Renal pelvis (tissue), 4 donors: ENCODE measurements around the gene THSD7B. TPM values are rescaled to one million over a fixed set of nuclear protein-coding genes. Genes with fewer than 3 reads are reported as not detected.
"Not testable (repeated sequence)": the region's sequence is repeated elsewhere in the genome, so short reads cannot be mapped to it uniquely, and the experiment has no call there.

Experiments
- DNase-seq: peaks from one replicate; pipeline ENCODE4 v3.0.0-alpha.2; 2013
- polyA plus RNA-seq, 3 donors: library from polyadenylated mRNA; unstranded; fragments of 120-200 nt; gene quantifications; one replicate each; pipeline ENCODE4 v1.2.1, GENCODE V29; 2013; ENCODE audit not compliant: insufficient read length in 3 of 3

THSD7B gene
- polyA plus RNA-seq, 3 donors, result 2.4 to 5.0 (median 4.3) TPM

DNA sequence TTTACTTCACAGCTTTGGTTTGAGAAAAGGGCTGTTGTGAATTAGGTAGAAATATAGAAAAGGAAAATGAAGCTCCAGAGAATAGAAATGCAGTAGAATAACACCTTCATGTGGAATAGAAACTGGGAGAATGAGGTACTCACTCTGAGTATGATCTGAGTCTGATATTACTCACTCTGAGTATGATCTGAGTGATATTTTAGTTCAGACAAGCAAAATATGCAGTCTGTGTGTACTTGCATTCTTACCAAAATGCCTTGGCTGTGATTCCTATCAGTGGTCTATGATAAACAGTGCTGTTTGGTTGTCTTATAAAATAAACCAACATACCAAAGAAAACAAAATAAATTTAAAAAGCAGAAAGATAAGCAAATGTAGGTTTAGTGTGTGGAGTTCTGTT, 487.6 kb downstream of the THSD7B start:
- DNase-seq, result no peak

DNA sequence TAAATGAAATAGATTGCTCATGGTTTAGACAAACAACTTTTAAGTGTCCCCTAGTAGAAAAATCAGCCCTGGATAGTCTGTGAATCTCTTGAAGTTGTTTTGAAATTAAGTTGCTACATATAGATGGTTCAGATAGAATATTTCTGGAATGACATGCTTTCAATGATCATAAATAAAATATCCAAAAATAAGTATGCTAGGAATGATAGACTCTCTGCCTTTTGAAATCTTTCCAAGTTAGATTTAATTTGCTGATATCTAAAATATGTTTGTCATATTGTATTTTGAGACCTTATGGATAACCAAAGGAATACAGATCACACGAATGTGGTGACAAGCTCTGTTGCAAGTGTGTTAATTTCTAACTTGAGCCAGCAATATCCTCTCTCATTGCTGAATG, 488.7 kb downstream of the THSD7B start:
- no peak for DNase-seq

DNA sequence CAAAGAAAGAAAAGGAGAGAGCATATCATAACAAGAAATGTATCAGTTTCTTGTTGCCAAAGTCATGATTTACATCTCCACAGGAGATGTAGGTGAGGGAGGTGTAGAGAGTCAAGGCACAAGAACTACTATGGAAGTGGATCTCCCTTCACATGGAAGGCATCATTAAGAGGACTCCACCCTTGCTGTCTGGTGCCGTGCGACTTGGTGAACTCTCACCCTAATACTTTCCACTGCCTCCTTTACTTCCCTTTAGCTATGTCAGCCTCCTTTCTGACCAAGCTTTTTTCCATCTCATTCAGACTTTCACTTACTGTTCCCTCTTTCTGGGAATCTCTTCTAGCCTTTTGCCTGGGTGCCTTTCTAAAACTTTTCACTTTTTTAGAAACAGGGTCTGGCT, 490.0 kb downstream of the THSD7B start:
- no peak for DNase-seq

DNA sequence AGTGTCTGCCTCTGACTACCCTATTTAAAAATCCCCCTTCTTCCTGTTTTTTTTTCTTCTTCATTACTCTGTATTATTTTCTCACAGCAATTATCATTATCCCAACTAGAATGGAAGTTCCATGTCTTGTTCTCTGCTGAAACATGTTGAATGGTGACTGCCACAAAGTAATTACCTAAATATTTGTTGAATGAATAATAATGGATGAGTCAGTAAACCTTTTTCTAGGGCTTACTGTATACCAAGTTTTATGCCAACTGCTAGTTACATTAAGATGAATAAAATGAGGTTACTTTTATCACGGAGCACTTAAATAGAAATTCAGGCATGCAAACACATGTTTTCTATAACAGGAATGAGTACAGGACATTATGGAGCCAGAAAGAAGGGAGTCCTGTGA, 490.6 kb downstream of the THSD7B start:
- DNase-seq, result no peak

DNA sequence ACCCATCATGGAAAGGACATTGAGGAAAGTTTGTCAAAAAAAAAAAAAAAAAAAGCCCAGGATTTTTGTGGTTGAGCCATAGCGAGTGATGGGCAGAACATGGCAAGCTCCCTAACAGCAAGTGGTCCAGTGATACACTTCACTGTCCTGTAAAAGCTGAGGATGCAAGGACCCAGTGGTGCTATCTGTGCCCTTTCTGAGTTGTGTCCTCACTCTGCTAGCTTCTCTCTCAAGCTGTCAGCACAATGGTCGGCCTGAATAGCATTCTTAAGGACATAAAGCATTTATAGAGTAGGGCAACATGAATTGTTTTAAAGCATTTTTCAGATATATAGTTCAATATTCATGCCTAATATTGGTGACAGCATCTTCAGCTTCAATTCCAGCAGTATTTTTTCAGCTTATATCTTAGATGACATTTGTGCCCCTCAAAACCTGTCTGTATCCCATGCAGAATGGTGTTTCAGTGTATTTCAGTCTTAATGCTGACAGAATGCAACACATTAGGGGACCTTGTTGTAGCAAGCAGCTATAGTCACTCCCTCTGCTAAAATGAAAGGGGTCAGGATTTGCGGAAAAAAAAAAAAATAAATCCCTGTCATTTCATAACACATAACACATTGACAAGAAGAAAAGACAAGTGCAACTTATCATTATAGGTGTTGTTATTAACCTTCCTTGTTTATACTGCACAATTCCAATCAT, 496.7 kb downstream of the THSD7B start:
- no peak for DNase-seq

DNA sequence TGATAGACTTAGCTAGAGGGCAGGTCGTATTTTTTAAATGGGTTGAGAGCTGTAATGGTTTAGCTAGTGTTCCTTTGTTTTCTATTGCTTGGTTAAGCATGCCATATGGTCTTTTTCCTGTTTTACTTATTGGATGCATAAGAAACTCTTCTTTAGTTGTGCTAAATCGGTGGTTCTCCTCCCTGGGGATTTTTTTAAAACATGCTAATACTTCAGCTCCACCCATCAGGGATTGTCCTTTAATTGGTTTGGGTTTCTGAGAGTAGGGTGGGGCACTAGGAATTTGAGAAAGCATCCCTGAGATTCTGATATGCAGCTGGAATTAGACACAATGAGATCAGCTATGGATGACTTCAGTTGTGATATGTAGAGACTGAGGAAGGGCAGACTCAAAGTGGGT, 497.2 kb downstream of the THSD7B start:
- DNase-seq, result no peak

DNA sequence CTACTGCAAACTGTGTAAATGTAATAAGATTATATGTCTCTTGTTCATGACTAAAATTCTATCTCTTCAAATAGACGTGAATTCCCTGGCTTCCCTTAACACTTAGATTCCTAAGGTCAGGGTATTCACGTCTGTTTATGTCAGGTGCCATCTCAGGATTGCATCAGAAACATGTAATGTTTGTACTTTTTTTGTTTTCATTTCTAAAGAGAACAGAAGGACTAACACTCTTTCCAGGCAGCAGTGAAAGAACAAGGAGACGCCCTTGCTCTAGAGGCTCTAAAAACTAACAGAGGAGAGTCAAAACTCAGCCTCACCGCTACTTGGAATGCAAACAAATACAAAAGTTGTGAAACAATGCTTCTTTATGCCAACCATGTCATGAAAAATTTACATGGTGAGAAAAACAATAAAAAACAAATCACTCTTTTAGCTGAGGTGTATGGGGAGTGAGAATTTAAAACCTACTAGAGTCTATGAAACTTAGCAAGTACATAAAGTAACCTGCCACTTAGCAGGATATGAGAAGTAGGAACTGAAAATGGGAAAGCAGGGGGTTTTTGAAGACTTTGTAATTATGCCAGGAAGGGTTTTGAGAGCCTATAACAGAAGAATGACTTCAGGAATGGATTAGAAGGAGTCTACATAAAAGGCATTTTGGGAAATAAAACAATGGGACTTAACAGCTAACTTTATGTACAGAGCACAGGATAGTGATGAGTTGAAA, 522.7 kb downstream of the THSD7B start:
- DNase-seq, result no peak

DNA sequence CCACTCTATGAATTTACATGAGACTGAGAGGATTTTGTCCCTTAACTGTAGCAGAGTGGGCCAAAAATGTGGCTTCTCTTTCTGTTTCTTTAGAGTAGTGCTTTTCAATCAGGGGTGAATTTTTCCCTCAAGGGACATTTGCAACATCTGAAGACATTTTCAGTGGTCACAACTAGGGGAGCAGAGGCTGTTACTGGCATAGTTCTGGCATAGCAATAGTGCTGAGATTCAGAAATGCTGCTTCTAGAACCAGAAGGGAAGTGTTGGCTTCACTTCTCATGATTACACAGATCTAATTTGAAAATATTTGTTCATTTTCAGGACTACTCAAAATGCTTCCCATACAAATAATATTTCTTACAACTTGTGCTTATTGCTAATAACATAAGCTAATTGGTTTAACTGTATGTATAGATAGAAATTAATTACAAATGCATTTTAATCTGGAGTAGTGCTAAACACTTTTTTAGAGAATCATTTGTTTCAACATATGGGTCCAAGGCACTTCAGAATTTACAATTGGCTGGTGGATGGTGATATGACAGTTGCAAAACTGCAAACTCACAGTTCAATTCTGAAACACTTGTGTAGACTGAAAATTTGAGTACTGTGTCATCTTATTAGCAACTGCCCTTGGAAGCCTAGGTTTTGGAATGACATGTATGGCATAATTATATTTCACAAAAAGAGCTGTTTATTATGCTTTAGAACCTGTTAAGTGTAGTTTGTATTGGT, 526.7 kb downstream of the THSD7B start:
- no peak for DNase-seq

DNA sequence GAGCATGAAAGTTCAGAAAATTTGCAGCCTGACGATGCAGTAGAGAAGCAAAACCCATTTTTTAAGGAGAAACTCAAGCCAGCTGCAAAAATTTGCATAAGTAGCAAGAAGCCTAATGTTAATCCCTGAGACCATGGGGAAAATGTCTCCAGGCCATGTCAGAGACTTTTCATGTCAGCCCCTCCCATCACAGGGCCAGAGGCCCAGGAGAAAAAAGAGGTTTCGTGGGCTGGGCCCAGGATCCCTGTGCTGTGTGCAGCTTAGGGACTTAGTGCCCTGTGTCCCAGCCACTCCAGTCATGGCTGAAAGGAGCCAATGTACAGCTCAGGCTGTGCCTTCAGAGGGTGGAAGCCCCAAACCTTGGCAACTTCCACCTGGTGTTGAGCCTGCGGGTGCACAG, 533.0 kb downstream of the THSD7B start:
- DNase-seq, result no peak

DNA sequence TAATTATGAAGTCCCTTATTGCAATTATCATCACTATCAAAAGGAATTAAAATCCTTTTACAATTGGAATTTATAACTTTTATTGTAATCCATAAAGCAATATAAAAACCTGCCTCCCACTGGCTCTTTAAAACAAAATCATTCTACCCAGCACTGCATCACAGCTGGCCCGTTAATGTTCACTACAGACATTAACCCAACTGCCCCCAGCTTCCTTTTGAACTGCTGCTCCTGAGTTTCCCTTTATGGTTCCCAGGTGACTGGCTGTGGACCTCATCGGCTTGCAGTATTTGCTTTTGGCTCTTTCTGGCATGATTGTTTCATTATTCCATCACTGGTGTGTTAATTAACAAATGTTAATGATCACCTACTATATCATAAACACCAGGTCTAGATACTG, 535.6 kb downstream of the THSD7B start:
- no peak for DNase-seq

DNA sequence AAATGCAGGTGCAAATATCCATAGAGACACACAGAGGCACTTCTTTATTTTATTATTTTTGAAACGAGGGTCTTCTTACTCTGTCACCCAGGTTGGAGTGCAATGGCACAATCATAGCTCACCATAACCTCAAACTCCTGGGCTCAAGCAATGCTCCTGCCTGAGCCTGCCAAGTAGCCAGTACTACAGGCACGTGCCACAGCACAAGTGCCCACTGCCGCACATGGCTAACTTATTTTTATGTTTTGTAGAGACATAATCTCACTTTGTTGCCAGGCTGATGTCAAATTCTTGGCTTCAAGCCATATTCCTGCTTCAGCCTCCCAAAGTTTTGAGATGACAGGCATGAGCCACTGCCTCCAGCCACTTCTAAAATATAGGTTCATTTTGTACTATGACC, 537.6 kb downstream of the THSD7B start:
- DNase-seq, result no peak

DNA sequence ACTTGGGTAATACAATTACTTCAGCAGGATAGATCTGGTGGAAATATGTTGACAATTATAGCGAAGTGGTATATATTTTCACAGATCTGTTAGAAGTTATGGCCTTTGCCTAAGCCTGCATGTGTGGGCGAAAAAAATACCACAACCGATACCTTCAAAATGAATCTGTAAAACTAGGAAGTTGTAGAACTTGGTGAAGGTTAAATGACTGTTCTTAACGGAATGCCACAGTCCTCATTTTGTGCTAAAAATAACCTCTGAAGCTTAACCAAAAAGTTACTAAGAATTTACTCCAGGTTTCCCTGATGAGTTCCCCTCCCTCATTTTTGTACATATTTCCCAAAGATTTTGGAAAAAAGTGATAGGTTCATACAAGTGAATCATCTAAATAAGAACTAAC, 550.7 kb downstream of the THSD7B start:
- no peak for DNase-seq

DNA sequence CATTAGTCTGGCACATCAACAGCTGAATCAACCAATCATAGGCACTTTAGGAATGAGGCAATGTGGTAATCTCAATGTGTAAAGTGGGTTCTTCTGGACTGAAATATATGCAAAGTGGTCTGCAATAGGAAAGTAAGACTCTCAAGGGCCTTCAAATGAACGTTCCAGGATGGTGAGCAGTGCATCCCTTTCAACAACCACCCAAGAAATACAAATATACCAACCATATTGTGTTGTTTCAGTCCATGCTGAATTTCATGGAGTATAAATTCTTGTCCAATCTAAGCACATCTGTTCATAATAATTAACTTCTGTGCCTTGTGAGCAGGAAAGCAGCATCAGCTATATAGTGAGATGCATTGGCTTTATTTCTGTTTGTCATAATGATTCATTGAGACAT, 556.2 kb downstream of the THSD7B start:
- DNase-seq, result no peak

DNA sequence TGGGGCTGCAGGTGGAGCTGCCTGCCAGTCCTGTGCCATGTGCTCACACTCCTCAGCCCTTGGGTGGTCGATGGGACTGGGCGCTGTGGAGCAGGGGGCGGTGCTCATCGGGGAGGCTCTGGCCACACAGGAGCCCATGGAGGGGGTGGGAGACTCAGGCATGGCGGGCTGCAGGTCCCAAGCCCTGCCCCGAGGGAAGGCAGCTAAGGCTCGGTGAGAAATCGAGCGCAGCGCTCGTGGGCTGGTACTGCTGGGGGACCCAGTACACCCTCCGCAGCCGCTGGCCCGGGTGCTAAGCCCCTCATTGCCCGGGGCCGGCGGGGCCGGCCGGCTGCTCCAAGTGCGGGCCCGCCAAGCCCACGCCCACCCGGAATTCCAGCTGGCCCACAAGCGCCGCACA, 566.2 kb downstream of the THSD7B start:
- not testable (repeated sequence) for DNase-seq

DNA sequence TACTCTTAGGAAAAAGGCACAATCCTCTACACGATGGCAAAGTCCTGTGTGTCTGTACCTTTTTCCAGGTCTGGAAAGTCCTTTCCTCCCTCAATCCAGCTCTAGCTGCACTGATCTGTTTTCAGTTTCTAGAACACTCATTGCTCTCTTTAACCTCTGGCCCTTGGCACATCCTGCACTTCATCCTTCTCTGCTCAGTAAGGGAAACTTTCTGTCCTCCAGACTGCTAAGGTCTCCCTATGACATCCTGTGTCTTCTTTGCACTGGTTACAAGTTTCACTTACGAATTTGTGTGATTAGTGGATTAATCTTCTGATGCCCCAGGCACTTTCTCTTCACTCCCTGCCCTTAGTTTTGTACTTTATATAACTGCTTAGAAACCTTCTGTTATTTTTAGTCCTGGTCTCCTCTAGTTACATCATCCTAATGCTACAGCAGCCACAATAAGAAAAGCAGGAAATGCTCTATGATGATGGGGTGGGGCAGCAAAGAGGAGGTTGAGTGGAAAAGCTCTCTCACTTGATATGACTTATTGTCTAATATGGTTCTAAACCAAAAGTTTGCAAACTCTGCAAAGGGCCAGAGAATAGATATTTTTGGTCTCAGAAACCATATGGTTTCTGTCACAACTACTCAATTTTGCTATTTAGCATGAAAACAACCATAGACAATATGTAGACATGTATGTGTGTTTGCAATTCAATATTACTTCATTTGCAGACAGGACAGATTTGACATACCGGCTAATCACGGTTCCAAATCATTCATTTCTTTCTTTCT, 568.2 kb downstream of the THSD7B start:
- DNase-seq, result no peak

DNA sequence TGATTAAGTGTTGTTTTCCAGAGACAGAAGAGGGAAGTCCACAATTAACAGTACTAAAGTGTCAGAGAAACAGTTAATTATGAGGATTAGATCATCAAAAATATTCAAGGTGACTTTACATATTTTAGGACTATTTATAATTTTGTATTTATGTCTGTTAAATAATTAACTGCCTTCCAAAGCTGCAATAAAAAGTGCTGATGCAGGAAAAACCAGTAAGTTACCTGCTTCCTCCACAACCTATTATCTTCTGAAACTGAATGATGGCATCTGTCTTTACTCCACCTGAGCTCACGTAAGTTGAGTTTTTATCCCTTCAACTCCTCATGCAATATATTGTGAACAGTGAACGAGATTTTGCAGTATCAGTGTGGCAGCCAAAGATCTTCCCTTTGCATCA, 570.7 kb downstream of the THSD7B start:
- no peak for DNase-seq

DNA sequence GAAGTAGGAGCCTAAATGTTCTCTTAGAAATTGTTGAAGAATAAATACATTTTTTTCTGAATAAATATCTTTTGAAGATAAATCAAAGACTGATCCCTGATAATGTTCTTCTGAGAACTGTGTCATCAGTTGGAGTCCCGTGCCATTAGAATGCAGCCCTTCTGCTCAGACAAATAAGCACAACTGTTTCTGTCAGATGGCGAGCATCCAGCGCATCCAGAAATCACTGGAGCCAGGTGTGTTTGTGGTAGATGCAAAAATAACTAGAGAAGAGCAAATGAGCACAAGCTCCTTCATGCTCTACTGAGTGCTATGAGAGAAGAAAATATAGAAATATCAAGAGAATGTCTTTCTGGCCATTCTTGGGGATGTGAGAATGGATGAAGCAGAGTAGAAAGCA, 573.7 kb downstream of the THSD7B start:
- no peak for DNase-seq

DNA sequence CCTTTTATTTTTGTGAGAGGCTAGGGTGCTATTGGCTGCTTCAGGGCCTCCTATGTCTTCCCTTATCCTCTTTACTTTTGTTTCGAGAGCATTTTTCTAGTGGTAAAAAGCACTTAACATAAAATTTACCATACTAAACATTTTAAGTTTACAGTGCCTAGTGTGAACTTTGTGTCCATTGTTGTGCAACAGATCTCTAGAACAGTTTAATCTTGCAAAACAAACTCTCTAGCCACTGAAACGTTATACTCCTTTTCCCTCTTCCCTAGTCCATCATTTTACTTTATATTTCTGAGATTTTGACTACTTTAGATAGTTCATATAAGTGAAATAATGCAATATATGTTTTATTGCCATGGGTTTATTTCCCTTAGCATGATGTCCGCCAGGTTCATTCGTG, 580.6 kb downstream of the THSD7B start:
- DNase-seq, result no peak

DNA sequence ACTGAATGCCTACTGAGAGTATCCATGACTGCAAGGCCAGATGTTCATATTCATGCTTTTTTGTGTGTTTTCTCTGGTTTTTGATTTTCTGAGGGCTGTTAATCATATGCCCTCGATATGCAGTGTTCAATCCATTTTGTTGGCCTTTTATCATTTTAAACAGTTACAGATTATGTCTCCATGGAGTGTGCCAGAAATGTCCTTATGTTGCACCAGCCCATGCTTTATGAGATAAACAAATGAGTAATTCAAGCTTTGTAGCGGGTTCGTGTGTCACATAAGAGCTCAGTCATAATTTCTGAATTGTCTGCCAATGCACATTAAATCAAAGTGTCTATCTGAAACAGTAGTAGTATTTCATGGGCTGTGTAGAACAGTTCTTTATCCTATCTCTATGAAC, 583.0 kb downstream of the THSD7B start:
- DNase-seq, result no peak

DNA sequence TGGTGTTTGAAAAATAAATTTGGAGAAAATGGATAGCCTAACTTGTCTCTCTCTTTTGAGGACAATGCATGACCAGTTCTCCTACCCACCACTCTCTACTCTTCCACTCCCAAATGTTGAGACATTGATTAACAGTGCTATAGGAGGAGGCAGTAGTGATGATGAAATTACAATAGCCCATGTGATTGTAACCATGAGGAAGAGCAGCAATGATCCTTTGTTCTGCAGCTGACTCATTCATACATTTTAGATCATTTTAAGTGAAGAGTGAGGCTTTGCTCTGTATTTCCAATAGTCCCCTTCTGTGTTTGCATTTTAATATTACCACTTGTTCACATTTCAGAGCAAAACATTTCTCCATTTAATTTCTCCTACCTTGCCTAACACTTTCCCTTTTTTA, 592.3 kb downstream of the THSD7B start:
- no peak for DNase-seq

DNA sequence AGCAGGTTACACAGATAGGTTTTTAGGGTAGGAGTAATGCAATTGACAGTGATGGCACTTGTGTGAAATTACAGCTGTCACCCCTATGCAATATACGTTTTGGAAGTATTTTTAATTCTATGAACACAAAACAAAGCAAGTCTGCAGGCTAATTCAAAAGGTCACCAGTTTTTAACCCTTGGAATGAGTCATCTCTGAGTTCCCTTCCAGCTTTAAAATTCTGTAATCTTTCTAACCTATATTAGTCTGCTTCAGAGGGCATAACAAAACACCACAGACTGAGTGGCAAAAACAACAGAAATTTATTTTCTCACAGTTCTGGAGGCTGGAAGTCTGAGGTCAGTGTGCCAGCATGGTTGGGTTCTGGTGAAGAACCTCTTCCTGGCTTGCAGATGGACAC, 602.0 kb downstream of the THSD7B start:
- no peak for DNase-seq

DNA sequence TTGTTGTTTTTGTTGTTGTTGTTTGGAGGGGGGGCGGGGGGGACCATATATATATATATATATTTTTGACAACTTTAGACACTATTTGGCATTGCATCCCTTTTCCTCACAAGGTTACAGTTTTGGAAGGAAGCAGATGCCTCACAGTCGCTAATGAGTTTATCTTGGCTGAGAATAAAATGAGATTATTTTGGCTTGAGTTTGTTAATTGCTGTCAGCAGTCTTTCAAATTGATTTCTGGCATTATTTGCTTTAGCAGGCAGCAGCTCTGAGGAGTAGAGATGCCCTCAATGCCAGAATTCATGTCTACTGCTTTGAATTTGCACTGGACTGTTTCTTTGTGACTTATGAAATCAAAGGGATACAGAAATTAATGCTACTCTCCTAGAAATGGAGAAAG, 603.8 kb downstream of the THSD7B start:
- DNase-seq, result no peak
